Right renal cortex interstitium (tissue), 3 donors: Measurements from ENCODE around the gene RAB7B. TPM values are rescaled to one million over a fixed set of nuclear protein-coding genes. Genes with fewer than 3 reads are reported as not detected.

Experiments
- DNase-seq, 3 donors: peaks; one replicate each; pipeline ENCODE4 v3.0.0-alpha.2; 2013; ENCODE audit warnings: low read depth in 3 of 3, low spot score in 2 of 3
- polyA plus RNA-seq, 3 donors: library from polyadenylated mRNA; unstranded; fragments of 120-200 nt; gene quantifications; one replicate each; pipeline ENCODE4 v1.2.1, GENCODE V29; 2013; ENCODE audit not compliant: insufficient read length in 3 of 3

Gene RAB7B
- polyA plus RNA-seq, 3 donors = 2.3 to 2.4 (median 2.3) TPM

DNA sequence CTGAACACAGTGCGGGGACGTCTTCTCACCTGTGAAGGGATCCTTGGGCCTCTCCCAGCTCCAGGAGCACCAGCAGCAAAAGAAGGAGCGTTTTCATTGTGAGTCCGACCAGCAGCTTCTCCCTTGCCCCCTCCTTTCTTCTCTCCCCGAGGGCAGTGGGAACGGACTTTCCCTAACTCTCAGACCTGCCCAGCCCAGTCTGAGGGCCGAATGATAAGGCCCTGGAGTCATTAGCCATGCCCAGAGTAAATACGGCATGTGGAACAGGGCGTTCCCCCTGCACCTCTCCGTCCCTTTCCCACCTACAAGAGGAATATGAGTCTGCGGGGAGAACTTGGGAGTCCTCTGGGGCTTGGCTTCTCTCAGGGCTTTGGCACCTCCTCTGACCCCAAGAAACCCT, 20.5 kb upstream of the RAB7B start, which contains the start of gene CTSE:
Gene CTSE (minus strand): TSS at position 201 of the 400 bp plus-strand sequence. CDS start 104 bp downstream, at position 97.
- no peak for DNase-seq

DNA sequence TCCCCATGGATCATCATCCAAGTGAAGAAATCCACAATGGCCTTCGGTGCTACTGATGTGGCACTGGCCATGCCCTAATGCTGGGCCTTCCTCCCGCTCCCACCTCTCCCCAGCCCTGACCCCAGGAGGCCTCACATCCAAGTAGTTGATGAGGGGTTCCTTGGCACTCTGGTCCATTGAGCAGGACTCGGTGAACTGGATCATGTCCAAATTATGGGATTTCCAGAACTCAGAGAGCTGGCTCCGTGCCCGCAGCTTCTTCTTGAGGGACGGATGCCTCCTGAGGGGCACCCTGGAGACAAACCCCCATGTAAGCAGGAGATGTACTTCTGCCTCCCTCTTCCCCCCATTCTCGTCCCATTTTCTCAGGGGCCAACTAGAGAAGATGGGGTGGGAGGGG, 19.6 kb upstream of the RAB7B start:
- no peak for DNase-seq

GRCh38 chr1:206021626-206022365, 18.6 kb upstream of the RAB7B start:
- DNase-seq = no peak

GRCh38 chr1:206021008-206021625, 17.9 kb upstream of the RAB7B start:
- DNase-seq = no peak

- DNase-seq = no peak
Measured at GRCh38 chr1:206020393-206021007, 17.3 kb upstream of the RAB7B start.

- no peak for DNase-seq
Measured at GRCh38 chr1:206015071-206015470, 11.9 kb upstream of the RAB7B start.

- DNase-seq = no peak
Measured at GRCh38 chr1:206014601-206015000, 11.4 kb upstream of the RAB7B start.

DNA sequence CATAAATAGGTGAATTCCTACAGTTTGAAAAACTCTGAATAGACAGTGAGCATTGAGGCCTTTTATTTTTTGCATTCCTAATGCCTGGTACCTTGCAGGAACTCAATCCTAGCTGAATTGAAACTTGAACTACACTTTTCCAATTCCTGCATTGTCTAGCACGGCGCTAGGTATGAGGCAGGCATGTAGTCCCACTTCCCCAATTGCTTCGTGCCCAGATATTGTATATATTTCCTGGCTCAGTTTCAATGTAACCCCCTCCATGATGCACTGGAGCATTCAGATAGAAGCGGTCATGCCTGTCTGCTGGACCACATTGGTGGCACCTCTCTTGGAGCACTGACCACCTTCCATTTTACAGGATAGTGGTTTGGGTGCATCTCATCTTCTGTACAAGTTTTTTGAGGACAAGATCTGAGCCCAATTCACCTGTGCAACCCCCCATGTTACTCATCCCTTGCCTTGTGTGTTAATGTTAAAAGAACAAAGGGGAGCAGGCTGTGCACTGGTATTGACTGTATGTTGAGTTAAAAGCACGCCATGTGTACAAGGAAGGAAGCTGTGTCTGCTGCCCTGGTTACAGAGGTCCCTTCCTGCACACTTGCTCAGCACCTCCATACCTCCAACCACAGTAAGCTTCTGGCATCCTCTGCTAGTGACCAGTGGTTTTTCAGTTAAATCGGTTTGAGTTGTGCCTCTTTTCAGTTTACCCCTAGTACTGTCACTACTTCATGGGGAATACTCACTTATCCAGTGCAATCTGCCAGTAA, 10.0 kb upstream of the RAB7B start:
- DNase-seq = no peak

DNA sequence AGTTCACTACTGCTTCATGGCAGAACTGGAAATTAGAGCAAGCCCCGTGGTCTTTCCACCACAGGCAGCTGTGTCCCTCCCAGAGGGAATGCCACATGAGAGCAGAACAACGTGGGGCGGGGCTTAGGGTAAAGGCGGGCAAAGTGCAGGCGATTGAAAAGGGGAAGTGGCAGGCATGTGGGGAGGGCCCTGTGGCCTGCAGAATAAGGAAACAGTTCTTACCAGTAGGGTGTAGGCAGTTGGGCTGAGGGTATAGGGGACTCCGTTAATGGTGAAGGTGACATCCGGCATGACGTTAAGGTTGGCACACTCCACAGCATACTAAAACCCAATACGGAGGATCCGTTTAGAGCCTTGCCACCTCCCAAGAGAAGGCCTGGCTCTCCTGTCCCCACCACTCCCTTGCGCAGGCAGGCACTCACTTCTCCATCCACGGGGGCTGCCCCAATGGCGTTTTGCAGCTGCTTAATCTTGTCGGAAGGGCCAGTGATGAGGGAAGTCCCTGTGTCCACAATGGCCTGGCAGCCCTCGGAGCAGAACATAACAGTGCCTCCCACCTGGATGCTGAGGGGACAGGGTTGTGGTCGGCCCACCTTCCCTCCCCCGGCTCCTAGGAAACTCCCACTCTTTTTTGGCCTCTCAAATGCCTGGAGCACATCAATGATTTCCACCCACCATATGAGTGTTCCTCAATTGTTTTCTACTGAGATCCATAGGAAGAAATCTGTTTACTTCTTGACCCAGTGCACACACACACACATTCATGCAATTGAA, 9.1 kb upstream of the RAB7B start:
- DNase-seq = no peak

GRCh38 chr1:206011057-206011456, 7.9 kb upstream of the RAB7B start:
- no peak for DNase-seq

DNA sequence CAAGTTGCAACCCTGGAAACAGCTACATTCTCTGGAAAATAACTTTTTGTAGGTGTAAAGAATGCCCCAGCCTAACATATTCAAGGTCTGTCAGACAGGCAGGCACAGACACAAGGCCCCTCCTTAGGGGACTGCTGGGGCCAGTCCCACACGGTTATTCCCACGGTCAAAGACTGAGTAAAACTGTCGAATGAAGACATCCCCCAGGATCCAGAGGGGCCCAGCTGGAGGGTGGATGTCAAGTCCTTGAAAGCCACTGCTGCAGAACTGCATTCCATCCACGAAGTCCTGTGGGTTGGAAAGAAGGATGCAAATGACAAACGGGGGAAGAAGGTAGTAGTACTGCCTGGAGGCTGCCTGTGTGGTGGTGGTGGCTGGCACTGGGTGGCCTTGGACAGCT, 6.9 kb upstream of the RAB7B start:
- no peak for DNase-seq

DNA sequence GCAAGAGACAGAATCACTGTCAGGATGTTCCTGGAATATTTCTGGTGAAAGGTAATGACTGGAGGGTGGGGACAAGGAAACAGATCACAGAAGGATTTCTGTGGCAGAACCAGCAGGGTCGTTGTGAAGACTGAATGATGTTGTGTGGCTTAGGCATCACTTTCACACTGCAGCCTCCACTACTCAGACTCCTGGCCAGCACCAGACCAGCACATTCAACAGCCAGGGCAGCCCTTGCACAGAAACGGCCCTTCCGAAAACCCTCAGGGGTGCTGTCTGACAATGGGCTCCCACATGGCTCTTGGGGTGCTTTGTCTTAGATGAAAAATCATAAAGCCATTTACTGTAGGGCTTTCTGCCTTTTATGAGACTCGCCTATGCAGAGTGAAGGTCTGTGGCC, 3.8 kb upstream of the RAB7B start:
- DNase-seq = no peak

DNA sequence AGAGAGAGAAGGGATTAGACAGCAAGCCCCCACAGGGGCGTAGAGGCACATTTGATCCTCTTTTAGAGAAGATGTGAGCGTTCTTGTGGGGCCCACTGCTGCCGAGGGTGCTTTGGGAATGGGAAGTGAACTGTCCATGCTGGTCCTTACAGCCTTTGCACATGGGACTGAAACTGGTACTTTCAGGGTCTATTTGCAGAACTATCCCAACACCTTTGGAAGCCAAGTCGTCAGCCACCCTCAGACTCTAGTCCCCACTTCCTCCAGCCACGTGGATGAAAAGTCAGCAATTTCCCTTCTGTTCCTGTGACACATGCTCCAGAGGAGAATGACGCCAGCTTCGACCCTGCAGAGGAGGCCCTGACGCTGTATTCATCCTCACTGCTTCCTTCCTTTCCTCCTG, 2.6 kb upstream of the RAB7B start:
- DNase-seq = no peak

- no peak for DNase-seq
Measured at GRCh38 chr1:206005234-206005633, 2.0 kb upstream of the RAB7B start.

DNA sequence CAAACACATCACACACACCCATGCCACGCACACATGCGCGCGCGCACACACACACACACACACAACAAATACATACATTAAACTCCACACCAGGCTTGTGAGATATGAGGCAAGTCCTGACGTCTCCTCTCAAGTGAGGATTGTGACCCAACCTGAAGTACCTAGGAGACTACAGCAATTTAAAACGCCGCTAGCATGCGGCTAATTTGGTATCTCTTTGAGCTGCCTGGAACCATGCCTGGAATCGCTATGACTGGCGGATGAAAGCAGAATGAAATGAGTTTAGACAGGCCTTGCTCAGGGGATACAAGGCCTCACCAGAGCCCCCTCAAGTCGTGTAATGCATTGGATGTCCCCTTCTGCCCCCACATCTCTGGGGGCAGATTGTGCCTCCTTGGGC, 1.6 kb upstream of the RAB7B start:
- no peak for DNase-seq

GRCh38 chr1:206003854-206004800, 932 bp upstream of the RAB7B start:
- no peak for DNase-seq

GRCh38 chr1:206002160-206002559, 1.0 kb downstream of the RAB7B start:
- no peak for DNase-seq

DNA sequence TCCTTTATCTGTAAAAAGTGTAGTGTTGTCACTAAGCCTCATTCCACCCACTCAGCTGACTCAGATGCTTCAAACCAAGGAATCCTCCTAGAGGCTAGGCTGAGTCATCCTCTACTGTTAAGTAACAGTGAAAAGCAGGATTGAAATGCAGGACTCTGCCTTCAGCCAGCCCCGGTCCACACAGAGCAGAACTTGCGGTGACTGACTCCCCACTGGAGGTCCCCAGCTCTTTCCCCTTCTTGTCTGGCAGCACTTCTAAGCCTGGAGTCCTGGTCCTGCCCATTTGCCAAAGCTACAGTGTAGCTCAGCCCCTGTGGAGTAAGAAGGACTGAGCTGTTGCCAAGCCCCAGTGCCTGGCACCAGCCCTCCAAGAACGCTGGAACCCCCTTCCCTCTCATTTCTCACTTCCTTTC, 1.7 kb downstream of the RAB7B start:
- no peak for DNase-seq

DNA sequence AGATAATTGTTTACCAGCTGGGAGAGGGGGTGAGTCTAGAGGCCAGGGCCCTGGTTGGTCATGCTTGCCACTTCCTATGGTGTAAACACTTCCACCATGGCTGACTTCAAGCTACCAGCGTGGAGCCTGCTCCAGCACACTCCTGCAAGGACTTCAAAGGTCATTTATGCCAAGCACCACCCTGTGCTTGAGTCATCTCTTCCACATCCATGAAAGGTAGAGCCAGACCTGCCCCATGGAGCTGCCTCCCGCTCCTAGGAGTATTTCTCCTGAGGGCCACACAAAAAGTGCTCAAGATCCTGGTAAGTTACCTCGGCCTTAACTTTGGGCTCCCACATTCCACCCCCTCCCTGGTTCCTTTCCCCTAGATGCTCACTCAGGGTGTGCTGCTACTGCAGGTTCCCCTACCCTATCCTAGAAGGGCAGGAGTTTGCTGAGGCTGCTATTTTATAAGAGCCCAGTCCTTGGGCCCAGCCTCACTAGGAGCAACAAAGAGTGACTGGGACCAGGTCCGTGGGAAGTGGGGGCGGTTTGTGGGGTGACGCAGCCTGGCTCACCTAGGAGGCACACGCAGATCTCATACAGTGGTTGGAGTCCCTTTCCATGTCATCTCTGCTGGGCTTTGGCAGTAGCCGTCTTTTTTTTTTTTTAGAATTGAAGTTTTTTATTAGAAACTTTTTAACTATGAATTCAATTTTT, 2.4 kb downstream of the RAB7B start:
- DNase-seq = no peak
